ENCODE measurements around the gene GABRB1. TPM values are rescaled to one million over a fixed set of nuclear protein-coding genes. Genes with fewer than 3 reads are reported as not detected.

GABRB1 gene
- total RNA-seq, 4 donors from 2014 or later, result not detected

DNA sequence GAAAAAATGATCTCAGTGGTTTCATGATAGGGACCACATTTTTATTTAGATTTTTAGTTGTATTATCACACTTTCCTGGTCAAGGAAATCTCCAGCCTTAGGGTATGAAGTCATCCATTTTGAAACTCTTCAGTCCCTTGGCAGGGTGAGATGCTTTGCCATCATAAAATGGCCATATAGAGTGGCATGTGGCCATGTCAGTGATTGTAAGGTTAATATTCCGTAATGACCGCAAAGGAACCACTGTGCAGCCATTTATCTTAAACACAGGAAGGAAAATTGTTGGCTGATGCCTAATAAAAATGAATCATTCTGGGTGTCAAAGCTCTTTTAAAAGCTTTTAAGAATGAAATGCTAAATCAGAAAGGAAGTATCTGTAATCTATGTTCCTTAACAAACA is 396.6 kb downstream of the GABRB1 start:
- TF ChIP-seq EP300 (IDR thresholded peaks at IDR 0.05), result no peak
- TF ChIP-seq POLR2A (IDR thresholded peaks at IDR 0.05), result no peak
- TF ChIP-seq, protein P1, sequence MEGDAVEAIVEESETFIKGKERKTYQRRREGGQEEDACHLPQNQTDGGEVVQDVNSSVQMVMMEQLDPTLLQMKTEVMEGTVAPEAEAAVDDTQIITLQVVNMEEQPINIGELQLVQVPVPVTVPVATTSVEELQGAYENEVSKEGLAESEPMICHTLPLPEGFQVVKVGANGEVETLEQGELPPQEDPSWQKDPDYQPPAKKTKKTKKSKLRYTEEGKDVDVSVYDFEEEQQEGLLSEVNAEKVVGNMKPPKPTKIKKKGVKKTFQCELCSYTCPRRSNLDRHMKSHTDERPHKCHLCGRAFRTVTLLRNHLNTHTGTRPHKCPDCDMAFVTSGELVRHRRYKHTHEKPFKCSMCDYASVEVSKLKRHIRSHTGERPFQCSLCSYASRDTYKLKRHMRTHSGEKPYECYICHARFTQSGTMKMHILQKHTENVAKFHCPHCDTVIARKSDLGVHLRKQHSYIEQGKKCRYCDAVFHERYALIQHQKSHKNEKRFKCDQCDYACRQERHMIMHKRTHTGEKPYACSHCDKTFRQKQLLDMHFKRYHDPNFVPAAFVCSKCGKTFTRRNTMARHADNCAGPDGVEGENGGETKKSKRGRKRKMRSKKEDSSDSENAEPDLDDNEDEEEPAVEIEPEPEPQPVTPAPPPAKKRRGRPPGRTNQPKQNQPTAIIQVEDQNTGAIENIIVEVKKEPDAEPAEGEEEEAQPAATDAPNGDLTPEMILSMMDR (IDR thresholded peaks at IDR 0.05), result no peak
- no peak for TF ChIP-seq POLR2AphosphoS5 (IDR thresholded peaks at IDR 0.05)
- no peaks in the 10 kb centered on the region for H3K9me3 ChIP-seq
- no peaks in the 10 kb centered on the region for H3K27me3 ChIP-seq
- H3K4me1 ChIP-seq, result no peaks in the 10 kb centered on the region
- H3K27ac ChIP-seq, result no peak overlapping the region
- 73 to 82% methylated on average over 2 of the region's 2 CpGs for WGBS, 2 donors (ENCODE audit: low coverage in 1 of 2)
- ATAC-seq, result no peak
- H3K36me3 ChIP-seq, result no peaks in the 10 kb centered on the region
- no peak overlapping the region for H3K4me3 ChIP-seq

DNA sequence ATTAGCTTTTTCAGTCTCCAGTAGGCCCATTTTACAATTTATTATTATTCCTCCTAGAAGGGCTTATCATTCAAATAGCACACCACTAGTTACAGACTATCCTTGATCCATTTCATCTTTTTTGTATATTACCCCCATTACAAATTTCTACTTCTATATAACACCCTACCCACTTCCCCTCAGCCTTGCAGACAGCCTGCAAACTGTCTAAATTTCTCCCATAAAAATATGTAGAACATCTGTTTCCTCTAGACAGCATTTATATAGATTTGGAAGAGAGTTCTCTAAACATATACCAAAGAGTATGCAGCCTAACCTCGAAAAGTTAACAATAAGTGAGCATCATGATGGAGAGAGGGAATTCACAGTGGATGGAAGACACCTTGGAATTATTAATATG is 401.4 kb downstream of the GABRB1 start:
- H3K36me3 ChIP-seq, result no peaks in the 10 kb centered on the region
- no peaks in the 10 kb centered on the region for H3K9me3 ChIP-seq
- H3K27ac ChIP-seq, result no peak overlapping the region
- 38 to 57% methylated on average over 1 of the region's 1 CpG for WGBS, 2 donors (ENCODE audit: low coverage in 1 of 2)
- TF ChIP-seq, protein P1 (IDR thresholded peaks at IDR 0.05), result no peak
- TF ChIP-seq EP300 (IDR thresholded peaks at IDR 0.05), result no peak
- no peak for TF ChIP-seq POLR2A (IDR thresholded peaks at IDR 0.05)
- no peak for TF ChIP-seq POLR2AphosphoS5 (IDR thresholded peaks at IDR 0.05)
- no peaks in the 10 kb centered on the region for H3K27me3 ChIP-seq
- no peak for ATAC-seq
- no peak overlapping the region for H3K4me3 ChIP-seq
- H3K4me1 ChIP-seq, result no peaks in the 10 kb centered on the region

DNA sequence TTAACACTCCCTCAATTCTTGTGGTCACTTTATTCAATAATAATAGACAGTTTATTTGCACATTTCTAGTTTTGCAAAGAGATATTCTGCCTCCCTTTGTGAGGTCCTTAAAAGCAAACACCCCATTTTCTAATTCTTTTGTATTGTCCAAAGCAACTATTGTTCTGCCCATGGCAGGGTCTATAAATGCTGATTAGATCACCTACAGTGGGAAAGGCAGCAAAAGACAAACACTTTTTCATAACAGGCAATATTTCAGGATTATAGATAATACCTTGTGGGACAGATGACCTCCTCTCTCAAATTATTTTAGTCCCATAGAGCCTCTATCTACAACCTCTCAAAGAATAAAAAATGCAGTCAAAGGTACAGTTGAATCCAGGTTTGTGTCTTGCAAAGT is 403.6 kb downstream of the GABRB1 start:
- H3K36me3 ChIP-seq, result no peaks in the 10 kb centered on the region
- ATAC-seq, result no peak
- H3K27ac ChIP-seq, result no peak overlapping the region
- H3K27me3 ChIP-seq, result no peaks in the 10 kb centered on the region
- no peak overlapping the region for H3K4me3 ChIP-seq
- no peaks in the 10 kb centered on the region for H3K9me3 ChIP-seq
- TF ChIP-seq POLR2AphosphoS5 (IDR thresholded peaks at IDR 0.05) (no peak), EP300 (IDR thresholded peaks at IDR 0.05) (no peak), POLR2A (IDR thresholded peaks at IDR 0.05) (no peak)
- TF ChIP-seq, protein P1 (IDR thresholded peaks at IDR 0.05), result no peak
- H3K4me1 ChIP-seq, result no peaks in the 10 kb centered on the region

- Histone ChIP-seq H3K4me1 (no peaks in the 10 kb centered on the region), H3K9me3 (no peaks in the 10 kb centered on the region), H3K27ac (no peak overlapping the region), H3K4me3 (no peak overlapping the region), H3K27me3 (no peaks in the 10 kb centered on the region), H3K36me3 (no peaks in the 10 kb centered on the region)
- ATAC-seq, result no peak
- 68 to 69% methylated on average over 3 to 5 of the region's 5 CpGs for WGBS, 2 donors (ENCODE audit: low coverage in 1 of 2)
- TF ChIP-seq POLR2A (IDR thresholded peaks at IDR 0.05) (no peak), EP300 (IDR thresholded peaks at IDR 0.05) (no peak), POLR2AphosphoS5 (IDR thresholded peaks at IDR 0.05) (no peak)
- TF ChIP-seq, protein P1 (IDR thresholded peaks at IDR 0.05), result no peak
Observed at GRCh38 chr4:47442980-47443379, 411.6 kb downstream of the GABRB1 start.

DNA sequence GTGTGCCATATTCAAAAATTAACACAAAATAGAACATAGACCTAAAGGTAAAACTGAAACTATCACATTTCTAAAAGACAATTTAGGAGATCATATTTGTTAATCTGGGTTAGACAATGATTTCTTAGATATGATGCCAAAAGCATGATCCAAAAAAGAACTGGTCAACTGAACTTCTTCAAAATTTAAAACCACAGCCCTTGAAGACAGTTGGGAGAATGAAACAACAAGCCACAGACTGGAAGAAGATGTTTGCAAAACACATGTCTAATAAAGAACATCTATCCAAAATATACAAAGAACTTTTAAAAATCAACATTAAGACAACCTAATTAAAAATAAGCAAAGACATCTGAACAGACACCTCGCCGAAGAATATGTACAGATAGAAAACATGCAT is 412.7 kb downstream of the GABRB1 start:
- no peak for ATAC-seq
- H3K27me3 ChIP-seq, result no peaks in the 10 kb centered on the region
- no peak overlapping the region for H3K4me3 ChIP-seq
- 89 to 100% methylated on average over 2 of the region's 2 CpGs for WGBS, 2 donors (ENCODE audit: low coverage in 1 of 2)
- no peaks in the 10 kb centered on the region for H3K4me1 ChIP-seq
- no peak for TF ChIP-seq POLR2AphosphoS5 (IDR thresholded peaks at IDR 0.05)
- TF ChIP-seq, protein P1 (IDR thresholded peaks at IDR 0.05), result no peak
- TF ChIP-seq EP300 (IDR thresholded peaks at IDR 0.05), result no peak
- TF ChIP-seq POLR2A (IDR thresholded peaks at IDR 0.05), result no peak
- H3K9me3 ChIP-seq, result no peaks in the 10 kb centered on the region
- no peak overlapping the region for H3K27ac ChIP-seq
- H3K36me3 ChIP-seq, result no peaks in the 10 kb centered on the region
